VCaP (cell line): ENCODE data around the gene HAND2.
A peak's percentile ranks its signal among the peaks of the same experiment; 100 is the strongest.

ENCODE experiments used
- H3K27ac ChIP-seq: fragments of 450-650 bp; 2 replicates; pipeline ENCODE4 v1.5.1; 2017
- CTCF ChIP-seq: fragments of 450-650 bp; conservative IDR thresholded peaks from 2 replicates; pipeline ENCODE4 v1.5.1; 2017; ENCODE audit warnings: mild to moderate bottlenecking, moderate library complexity

The HAND2 gene

GRCh38 chr4:173509036-173510001 lies 20.7 kb downstream of the HAND2 start:
- no peak for TF ChIP-seq CTCF
- H3K27ac ChIP-seq = no peak overlapping the region

- H3K27ac ChIP-seq = no peak overlapping the region
- TF ChIP-seq CTCF = no peak
Observed at GRCh38 chr4:173508386-173509035, 21.5 kb downstream of the HAND2 start.

DNA sequence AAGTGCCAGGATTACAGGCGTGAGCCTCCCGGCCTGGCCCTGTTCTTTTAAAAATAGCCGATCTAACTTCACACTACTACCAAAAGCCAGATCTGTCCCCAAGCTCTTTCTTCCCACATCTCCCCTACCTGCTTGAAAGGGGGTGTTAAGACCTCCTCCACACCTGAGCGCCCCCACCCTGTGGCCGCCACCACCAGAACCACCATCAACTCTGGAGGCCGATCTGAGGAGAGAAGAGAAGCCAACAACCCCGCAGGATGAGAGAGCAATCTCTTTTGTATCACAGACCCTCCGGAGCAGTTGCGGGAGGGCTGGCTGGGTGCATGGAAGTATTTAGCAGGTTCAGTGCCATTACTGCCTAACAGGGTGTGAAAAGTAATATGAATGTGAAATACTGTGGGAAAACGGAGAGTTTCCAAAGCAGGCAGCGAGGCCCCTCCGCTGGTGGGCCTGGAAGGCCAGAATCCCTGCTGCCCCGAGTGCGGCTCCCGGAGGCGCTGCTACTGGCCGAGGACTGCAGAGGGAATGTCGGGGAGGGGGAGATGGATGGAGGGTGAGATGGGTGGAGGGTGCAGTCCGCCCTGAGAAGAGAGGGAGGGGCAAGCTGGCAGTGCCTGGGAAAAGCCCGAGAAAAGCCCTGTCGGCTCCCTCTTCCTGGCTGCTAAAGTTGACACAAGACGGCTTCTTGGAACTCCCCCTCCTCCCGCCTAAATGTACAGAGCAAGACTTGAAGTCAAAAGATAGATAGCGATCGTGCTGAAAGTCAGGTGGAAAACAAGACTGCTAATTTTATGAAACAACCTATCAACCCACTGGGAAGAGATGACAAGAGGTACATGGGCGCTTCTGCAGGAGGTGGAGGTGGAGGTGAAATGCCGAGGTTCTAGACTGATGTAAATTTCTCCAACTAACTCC lies 22.3 kb downstream of the HAND2 start:
- no peak for TF ChIP-seq CTCF
- no peak overlapping the region for H3K27ac ChIP-seq

GRCh38 chr4:173506597-173507211 lies 23.3 kb downstream of the HAND2 start:
- TF ChIP-seq CTCF = no peak
- no peak overlapping the region for H3K27ac ChIP-seq

GRCh38 chr4:173505924-173506518 lies 24.0 kb downstream of the HAND2 start:
- peak; percentile 87 for TF ChIP-seq CTCF
- no peak overlapping the region for H3K27ac ChIP-seq

GRCh38 chr4:173504181-173504503 lies 25.9 kb downstream of the HAND2 start:
- TF ChIP-seq CTCF = no peak
- H3K27ac ChIP-seq = no peak overlapping the region
